Measurements from ENCODE around the gene LSAMP. TPM values are rescaled to one million over a fixed set of nuclear protein-coding genes. Genes with fewer than 3 reads are reported as not detected.

The LSAMP gene
- total and polyA plus RNA-seq, 2 of the 8 experiments (the other 6 are each of a cell fraction or from before 2014, with no cell fraction given), result 1.8 to 5.7 TPM

DNA sequence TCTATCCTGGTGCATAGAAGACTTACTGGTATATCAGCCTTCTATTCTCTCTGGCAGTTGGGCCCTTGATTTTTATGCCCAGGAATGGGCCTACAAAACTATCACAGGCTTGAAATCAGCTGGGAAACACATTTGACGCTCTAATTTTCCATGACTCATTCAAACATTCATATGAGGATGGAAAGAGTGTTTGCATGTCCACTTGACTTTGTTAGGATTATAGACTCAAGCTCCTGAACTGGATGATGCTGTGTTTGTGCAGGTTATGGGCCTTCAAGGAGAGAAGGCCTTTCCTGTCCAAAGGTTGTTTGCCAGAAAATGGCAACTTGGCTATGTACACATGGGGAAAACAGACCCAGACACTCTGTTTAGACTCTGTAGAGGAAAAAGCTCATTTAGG lies 602.1 kb downstream of the LSAMP start:
- H2AFZ ChIP-seq (ENCODE audit: low read length), result no peak overlapping the region
- 95% methylated on average over 1 of the region's 1 CpG; no CpG with 5 or more reads in 1 of the 2 experiments for WGBS, 2 experiments (ENCODE audit: extremely low coverage in 1 of 2, insufficient coverage in 1 of 2, insufficient read length in 1 of 2, insufficient replicate concordance in 2 of 2, low coverage in 1 of 2, low lambda C conversion rate in 2 of 2, missing lambda C conversion rate in 1 of 2)
- H3K23ac ChIP-seq (ENCODE audit: insufficient read length), result no peak overlapping the region
- no peak overlapping the region for H3K56ac ChIP-seq (replicated peaks; ENCODE audit: insufficient read length, low read depth, low read length)
- no peak overlapping the region for H3K4me3 ChIP-seq (ENCODE audit: extremely low read depth in 1 of 4, insufficient read depth in 2 of 4, low read depth in 3 of 4, low read length in 4 of 4)
- no peaks in the 10 kb centered on the region for H3K36me3 ChIP-seq (ENCODE audit: control insufficient read depth in 2 of 4, insufficient read depth in 4 of 4, low read length in 3 of 4)
- H3K23me2 ChIP-seq (ENCODE audit: low read depth, low read length), result no peaks in the 10 kb centered on the region
- no peak overlapping the region for H3K4me2 ChIP-seq (ENCODE audit: insufficient read depth in 1 of 2, low read depth in 2 of 2, low read length in 2 of 2)
- FAIRE-seq (no peak), DNase-seq (ENCODE audit: low read depth in 1 of 2, low spot score in 2 of 2) (no peak)
- H2BK15ac ChIP-seq (ENCODE audit: low read length), result no peak overlapping the region
- H3K27ac ChIP-seq (ENCODE audit: low read depth, low read length), result no peak overlapping the region
- peaks cover 0 to 6% (median 3%) of the 10 kb centered on the region in 4 experiments; a peak in 1 of 7 replicates for H3K4me1 ChIP-seq (replicated peaks in 1 of 4; ENCODE audit: control insufficient read depth in 3 of 4, insufficient read depth in 4 of 4, low read length in 3 of 4)
- no peak for TF ChIP-seq PHF8 (conservative IDR thresholded peaks at IDR 0.05; ENCODE audit: low read depth, low read length)
- TF ChIP-seq EP300 (IDR thresholded peaks at IDR 0.05; ENCODE audit: borderline replicate concordance in 1 of 2, low read depth in 2 of 2, low read length in 2 of 2), result no peak
- TF ChIP-seq, protein P1, sequence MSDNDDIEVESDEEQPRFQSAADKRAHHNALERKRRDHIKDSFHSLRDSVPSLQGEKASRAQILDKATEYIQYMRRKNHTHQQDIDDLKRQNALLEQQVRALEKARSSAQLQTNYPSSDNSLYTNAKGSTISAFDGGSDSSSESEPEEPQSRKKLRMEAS (IDR thresholded peaks at IDR 0.05), result no peak
- H4K8ac ChIP-seq (ENCODE audit: extremely low read depth, insufficient read depth, low read length), result no peak overlapping the region
- H3K9ac ChIP-seq (replicated peaks in 1 of 4; ENCODE audit: extremely low read depth in 1 of 4, low read depth in 3 of 4, low read length in 3 of 4), result no peak overlapping the region
- no peaks in the 10 kb centered on the region for H4K20me1 ChIP-seq (replicated peaks in 1 of 2; ENCODE audit: control insufficient read depth in 1 of 2, insufficient read depth in 2 of 2, low read length in 2 of 2)
- H2BK12ac ChIP-seq (ENCODE audit: low read depth, low read length), result no peak overlapping the region
- H3K9me3 ChIP-seq (ENCODE audit: insufficient read depth in 2 of 2, low read depth in 1 of 2, low read length in 1 of 2), result no peaks in the 10 kb centered on the region
- no peaks in the 10 kb centered on the region for H3K79me2 ChIP-seq (ENCODE audit: control insufficient read depth in 1 of 2, insufficient read depth in 2 of 2, low read length in 2 of 2)
- H2BK20ac ChIP-seq (ENCODE audit: low read length), result no peak overlapping the region
- CTCF ChIA-PET (ENCODE audit: partially characterized antibody), result interaction anchor here (0.6 to 2.0 kb wide), 6 partner anchors 9 to 126 kb away, joined by 3 to 7 read pairs (median 4); no protein-coding TSS in a partner anchor
- H3K18ac ChIP-seq (ENCODE audit: extremely low read depth, low read length), result no peak overlapping the region
- H3K79me1 ChIP-seq (ENCODE audit: low read depth, low read length), result no peaks in the 10 kb centered on the region
- no peak overlapping the region for H2BK5ac ChIP-seq (ENCODE audit: low read depth, low read length)
- H4K91ac ChIP-seq (replicated peaks; ENCODE audit: insufficient read length, low read length), result no peak overlapping the region
- no peak overlapping the region for H2AK5ac ChIP-seq (ENCODE audit: low read depth, low read length)
- POLR2A ChIA-PET (ENCODE audit: partially characterized antibody), result no interaction called here
- H2BK120ac ChIP-seq (replicated peaks; ENCODE audit: low read depth, low read length), result no peak overlapping the region
- no peak overlapping the region for H4K5ac ChIP-seq (ENCODE audit: insufficient read length, low read depth, low read length)
- H3K4ac ChIP-seq (replicated peaks; ENCODE audit: insufficient read length, low read depth, low read length), result no peak overlapping the region
- H3K27me3 ChIP-seq (replicated peaks in 1 of 4; ENCODE audit: control insufficient read depth in 3 of 4, extremely low read depth in 1 of 4, insufficient read depth in 3 of 4, low read length in 3 of 4), result no peaks in the 10 kb centered on the region
- H3K14ac ChIP-seq (ENCODE audit: insufficient read length), result no peak overlapping the region

Data from H1 (cell line).